ENCODE measurements around the gene PLVAP.

Gene PLVAP, protein sequence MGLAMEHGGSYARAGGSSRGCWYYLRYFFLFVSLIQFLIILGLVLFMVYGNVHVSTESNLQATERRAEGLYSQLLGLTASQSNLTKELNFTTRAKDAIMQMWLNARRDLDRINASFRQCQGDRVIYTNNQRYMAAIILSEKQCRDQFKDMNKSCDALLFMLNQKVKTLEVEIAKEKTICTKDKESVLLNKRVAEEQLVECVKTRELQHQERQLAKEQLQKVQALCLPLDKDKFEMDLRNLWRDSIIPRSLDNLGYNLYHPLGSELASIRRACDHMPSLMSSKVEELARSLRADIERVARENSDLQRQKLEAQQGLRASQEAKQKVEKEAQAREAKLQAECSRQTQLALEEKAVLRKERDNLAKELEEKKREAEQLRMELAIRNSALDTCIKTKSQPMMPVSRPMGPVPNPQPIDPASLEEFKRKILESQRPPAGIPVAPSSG

DNA sequence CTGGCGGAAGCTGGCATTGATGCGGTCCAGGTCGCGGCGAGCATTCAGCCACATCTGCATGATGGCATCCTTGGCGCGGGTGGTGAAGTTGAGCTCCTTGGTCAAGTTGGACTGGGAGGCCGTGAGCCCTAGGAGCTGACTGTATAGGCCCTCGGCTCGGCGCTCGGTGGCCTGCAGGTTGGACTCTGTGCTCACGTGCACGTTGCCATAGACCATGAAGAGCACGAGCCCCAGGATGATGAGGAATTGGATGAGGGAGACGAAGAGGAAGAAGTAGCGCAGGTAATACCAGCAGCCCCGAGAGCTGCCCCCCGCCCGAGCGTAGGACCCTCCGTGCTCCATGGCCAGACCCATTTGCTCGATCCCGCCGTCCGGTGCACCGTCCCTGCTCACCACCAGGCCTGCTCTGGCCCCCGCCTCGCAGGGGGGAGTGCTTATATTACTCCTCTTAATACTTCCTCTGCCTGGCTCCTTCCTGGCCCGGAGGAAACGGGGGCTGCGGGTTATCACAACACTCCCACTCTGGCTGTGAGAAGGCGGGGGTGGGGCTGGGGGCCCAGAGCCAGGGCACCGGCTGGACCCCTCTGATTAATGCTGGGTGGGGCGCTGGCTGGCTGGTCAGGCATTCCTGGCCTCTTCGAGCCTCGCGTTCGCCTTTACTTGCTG, at the start of gene PLVAP:
TSS of gene PLVAP (minus strand) at position 408 of the 666 bp plus-strand sequence. CDS start at position 354, 54 bp downstream.
- DNase-seq (ENCODE audit: low spot score), result no peak

DNA sequence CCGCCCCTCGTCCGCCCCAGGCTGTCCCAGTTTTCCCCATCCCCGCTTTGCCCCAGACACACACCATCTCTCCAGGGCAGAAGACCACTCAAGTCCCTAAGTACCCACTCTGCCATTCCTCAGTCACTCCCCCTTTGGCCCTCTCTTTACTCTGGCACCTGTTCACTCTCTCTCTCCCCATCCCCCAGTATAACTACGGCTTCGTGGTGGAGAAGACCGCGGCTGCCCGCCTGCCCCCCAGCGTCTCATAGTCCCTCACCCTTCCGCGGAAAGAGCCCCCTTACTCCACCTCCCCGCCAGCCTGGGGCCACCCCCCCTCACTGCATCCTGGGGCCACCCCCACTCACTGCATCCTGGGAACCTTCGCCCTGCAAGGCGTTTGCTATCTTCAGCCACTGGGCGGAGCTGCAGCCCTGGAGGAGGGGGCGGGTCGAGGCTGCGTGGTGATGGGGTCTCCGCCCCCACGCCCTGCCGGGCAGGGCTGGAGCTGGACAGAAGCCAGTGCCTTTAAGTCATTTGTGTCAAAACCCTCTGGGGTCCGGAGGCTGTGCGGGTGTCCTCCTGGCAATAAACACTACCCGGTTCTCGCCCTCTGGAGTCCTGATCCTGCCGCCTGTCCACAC, 47.7 kb upstream of the PLVAP start:
- DNase-seq (ENCODE audit: low spot score), result no peak

DNA sequence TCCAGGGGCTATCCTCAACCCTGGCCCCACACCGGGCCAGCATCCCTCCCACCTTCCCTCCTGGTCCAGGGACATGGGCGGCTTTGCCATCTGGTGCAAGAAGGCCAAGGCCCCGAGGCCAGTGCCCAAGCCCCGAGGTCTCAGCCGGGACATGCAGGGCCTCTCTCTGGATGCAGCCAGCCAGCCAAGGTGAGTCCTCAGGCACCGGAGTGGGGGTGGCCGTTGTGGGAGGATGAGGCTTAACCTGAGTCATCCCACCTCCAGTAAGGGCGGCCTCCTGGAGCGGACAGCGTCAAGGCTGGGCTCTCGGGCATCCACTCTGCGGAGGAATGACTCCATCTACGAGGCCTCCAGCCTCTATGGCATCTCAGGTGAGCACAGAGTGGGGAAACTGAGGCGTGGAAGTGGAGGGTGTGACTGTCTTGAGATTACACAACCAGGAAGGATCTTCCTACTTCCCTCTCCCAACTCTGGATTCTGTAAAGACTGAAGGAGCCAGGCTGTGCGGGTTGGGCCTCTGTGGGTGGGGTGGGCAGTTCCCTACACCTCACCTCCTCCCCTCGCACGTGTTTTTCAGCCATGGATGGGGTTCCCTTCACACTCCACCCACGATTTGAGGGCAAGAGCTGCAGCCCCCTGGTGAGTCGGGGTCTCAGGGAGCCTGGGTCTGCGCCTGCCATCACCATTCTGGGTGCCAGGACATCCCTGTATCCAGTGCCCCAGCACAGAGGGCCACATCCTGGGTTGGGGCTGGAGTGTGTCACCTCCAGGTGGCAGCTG, 46.5 kb upstream of the PLVAP start:
- DNase-seq (ENCODE audit: low spot score), result no peak

DNA sequence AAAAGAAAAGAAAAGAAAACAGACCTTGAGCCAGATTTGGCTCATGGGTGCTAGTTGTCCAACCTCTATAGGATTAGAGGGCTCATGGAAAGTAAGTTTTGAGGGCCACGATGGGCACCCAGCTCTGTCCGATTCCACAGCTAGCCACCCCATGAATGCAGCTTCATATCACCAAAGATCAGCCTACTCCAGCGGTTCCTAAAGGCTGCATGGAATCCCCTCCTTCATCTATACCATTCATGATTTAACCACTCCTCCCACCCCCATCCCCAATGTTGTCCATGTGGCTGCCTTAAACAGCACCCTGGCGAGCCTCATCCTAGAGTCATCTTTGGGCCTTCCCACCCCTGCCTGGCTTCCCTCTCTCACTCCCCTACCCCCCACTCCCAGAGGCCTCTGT, 44.8 kb upstream of the PLVAP start:
- no peak for DNase-seq (ENCODE audit: low spot score)

DNA sequence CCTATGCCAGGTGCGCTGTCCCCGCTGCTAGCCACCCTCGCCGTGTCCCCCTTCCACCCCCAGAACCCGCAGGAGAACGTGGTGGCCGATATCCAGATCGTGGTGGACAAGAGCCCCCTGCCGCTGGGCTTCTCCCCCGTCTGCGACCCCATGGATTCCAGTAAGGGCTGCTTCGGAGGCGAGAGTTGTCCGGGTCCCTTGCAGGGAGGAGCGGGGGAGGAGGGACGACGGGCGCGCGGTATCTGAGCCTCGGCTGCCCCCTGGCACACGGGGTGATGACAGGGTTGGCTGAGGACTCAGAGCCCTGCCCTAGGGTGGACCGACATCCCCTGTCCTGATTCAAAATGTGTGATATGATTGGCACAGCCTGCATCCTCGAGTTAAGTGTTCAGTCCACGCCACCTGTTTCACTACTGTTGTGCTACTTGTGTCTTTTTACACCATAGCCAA, 43.4 kb upstream of the PLVAP start:
- peak; percentile 19 for DNase-seq (ENCODE audit: low spot score)

DNA sequence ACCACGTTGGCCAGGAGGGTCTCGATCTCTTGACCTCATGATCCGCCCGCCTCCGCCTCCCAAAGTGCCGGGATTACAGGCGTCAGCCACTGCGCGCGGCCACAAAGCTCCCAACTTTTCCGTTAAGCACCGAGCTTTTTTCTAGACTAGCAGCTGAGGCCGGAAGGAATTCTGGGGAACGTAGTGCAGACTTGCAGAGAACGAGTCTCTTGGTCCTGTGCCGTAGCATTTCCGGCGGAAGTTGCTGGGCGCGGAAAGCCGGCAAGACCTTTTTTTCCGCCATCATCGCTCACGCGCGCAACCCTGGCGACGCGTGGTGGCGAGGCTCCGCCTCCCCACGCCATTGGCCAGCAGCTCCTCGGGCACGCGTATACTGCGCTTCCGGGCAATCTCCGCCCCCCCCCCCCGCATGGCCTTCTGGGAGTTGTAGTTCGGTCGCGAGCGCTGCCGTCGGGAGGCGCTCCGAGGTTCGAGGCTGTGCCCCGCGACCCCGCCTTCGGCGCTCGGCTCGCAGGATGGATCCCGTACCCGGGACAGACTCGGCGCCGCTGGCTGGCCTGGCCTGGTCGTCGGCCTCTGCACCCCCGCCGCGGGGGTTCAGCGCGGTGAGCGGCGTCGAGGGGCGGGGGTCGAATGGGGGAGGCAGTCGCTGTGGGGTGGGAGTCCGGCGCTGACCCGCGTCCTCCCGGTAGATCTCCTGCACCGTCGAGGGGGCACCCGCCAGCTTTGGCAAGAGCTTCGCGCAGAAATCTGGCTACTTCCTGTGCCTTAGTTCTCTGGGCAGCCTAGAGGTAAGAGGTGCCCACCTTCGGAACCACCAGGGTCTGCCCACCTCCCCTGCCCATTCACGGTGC, 42.7 kb upstream of the PLVAP start, which contains the start of gene MVB12A:
TSS of gene MVB12A (plus strand) at position 427 of the 854 bp plus-strand sequence. CDS start at position 516, 89 bp downstream.
- DNase-seq (ENCODE audit: low spot score), result peak; percentile 97

DNA sequence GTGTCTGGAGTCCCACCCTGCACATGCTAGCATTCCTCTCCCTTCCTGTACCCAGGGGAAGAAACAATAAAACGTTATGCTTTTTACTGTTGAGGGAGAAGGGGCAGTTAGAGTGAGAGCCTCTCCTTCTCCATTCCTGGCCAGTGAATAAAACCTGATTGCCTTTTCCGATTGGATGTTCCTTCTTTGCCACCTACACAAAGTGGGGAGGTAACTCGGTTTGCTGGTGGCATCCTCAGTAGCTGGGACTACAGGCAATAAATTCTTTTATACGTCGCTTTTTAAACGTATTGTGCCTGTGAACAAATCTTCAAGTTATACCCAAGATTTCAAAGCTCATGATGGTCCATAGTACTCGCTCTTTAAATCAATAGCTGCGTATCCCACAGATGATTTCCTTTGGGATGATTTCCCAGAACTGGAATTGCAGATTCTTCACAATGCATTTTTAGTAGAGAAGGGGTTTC, 42.0 kb upstream of the PLVAP start:
- DNase-seq (ENCODE audit: low spot score), result no peak

DNA sequence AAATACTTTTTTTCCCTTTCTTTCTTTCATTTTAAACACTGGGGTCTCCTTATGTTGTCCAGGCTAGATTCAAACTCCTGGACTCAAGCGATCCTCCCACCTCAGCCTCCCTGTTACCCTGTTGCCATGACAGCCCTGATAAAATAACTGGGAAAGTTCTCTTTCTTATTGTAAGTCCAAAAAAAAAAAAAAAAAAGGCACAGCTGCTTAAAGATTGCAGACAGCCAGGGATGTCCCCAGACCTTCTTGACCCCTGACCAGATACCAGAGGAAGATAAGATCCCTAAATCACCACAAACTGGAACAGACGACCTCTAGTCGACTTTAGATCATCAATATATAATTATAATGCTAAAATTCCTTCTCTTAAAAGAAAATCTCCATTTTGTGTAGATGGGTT, 41.6 kb upstream of the PLVAP start:
- DNase-seq (ENCODE audit: low spot score), result no peak

DNA sequence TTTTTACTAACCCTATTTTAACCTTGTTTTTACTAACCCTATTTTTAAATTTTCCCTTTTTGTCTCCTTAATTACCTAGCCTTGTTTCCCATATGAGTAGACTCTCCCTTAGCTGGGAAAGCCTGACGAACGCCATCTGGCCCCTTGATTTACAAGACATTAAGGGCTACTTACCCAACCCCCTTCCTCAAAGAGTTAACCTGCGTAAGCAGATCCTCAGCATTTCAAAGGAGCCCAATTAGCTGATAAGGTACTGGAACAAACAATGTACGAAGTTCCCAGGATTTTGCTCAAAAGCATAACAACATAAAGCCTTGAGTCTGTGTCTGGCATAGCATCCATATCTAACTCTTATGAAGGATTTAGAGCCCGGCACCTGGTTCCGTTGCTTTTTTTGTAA, 38.0 kb upstream of the PLVAP start:
- DNase-seq (ENCODE audit: low spot score), result no peak

DNA sequence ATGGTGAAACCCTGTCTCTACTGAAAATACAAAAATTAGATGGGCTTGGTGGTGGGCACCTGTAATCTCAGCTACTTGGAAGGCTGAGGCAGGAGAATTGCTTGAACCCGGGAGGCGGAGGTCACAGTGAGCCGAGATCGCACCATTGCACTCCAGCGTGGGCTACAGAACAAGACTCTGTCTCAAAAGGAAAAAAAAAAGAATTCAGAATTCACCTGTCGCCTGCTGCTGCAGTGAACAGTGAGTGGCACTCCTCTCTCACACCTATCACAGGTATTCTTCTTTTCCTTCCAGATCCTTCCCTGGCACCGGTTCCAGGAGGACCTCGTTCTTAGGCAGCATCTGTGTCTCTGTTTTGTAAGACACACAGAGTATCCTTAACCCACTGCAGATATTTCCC, 37.0 kb upstream of the PLVAP start:
- no peak for DNase-seq (ENCODE audit: low spot score)

DNA sequence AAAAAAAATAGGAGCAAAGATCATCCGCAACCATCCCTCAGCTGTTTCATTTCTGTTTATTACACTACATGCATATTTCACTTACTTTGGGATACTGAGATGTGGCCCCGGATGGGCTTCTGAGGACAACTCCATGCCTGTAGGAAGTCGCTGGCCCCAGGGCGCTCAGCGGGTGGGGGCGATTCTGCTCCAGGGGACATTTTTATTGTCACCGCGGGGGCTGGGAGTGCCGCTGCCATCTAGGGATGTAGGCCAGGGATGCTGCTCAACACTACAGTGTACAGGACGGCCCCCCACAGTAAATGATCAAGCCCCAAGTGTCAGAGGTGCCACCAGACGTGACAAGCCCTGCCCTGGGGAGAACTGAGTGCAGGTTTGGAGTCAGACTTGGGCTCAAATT, 34.7 kb upstream of the PLVAP start:
- DNase-seq (ENCODE audit: low spot score), result no peak

DNA sequence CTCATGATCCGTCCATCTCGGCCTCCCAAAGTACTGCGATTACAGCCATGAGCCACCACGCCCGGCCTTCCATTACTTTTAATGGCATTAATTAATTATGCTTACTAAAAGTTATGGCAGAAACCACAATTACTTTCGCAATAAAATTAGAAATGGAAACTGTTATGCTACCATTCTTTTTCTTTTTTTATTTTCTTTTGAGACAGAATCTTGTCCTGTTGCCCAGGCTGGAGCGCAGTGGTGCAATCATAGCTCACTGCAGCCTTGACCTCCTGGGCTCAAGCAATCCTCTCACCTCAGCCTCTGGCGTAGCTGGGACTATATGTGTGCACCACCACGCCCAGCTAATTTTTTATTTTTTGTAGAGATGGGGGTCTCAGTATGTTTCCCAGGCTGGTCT, 32.8 kb upstream of the PLVAP start:
- DNase-seq (ENCODE audit: low spot score), result no peak

DNA sequence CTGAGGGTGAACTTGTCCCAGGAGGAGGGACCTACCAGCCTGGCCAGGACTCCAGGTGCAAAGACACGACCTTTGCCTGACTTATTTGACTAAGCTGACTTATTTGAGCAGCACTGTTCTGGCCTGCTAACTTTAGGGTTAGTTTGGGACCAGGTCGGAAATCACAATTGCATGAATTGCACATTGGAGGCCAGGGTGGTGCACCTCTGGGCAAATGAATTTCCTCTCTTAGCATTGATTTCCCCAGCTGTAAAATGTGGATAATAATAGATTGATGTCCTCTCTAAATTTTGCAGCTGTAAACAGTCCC, 29.7 kb upstream of the PLVAP start:
- DNase-seq (ENCODE audit: low spot score), result no peak

DNA sequence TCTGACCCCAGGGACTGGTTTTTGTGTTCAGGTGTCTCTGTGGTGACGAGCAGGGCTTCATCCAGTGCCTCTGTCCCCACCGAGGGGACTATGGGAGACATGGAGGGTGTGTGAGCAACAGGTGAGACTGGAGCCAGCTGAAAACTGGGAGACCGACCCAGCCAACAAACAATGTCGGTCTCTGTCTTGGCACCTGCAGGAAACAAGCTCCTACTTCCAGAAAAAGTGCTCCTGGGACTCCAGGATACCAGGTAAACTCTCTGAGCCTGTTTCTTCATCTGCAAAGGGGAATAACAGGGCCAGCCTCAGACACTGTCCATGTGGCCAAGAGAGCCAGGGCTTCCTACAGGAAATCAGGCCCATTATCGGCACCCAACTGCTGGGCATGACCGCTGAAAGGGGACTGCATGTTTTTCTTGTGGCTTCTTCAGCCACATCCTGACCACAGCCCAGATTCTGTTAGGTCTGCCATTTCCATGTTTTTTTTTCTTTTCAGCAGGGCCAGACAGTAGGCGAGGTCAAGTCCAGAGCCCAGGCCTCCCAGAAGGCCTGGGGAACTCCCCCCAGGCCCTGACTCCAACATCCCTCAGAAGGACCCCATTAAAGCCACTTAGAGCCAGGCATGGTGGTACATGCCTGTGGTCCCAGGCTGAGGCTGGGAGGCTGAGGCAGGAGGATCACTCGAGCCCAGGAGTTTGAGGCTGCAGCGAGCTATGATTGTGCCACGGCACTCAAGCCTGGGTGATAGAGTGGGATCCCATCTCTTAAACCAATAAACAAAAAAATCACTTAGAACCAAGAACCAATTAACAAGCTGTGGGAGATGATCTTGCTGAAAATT, 29.1 kb upstream of the PLVAP start:
- DNase-seq (ENCODE audit: low spot score), result no peak

DNA sequence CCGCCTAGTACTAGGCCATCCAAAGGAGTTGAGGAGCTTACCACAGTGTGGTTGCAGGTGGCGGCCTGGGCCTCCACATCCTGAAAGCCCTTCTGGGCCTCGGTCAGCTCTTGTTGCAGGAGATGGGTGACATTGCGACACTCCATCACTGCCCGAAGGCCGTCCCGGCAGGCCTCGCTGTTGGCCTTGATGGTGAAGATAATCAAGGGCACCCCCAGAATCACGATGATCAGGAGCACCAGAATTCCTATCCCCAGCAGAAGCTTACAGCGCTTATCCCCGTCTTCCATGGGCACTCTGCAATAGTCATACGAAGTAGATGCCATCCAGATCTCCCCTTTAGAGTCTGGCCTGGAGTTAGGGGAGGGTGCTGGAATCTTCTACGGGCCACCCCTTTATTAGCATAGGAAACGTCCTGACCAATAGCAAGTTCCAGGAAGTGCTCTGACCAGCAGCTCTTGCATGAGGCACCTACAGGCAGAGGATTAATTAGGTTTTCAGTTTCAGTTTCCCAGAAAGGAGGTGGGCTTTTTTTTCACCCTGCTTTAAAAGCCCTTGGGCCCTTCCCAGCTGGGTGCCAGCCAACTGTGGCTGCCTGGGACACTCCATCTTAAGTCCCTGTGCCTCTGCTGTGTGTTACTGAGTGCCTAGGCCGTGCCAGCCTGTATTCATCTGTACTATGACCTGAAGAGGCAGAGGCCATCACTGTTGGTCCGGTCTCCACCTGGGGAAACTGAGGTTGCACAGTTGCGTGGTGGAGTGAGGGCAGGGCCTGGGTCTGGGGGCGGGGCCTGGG, 28.3 kb upstream of the PLVAP start, which contains the start of gene BST2:
TSS of gene BST2 (minus strand) at position 381 of the 796 bp plus-strand sequence. CDS start at position 326, 55 bp downstream.
- DNase-seq (ENCODE audit: low spot score), result peak; percentile 71

DNA sequence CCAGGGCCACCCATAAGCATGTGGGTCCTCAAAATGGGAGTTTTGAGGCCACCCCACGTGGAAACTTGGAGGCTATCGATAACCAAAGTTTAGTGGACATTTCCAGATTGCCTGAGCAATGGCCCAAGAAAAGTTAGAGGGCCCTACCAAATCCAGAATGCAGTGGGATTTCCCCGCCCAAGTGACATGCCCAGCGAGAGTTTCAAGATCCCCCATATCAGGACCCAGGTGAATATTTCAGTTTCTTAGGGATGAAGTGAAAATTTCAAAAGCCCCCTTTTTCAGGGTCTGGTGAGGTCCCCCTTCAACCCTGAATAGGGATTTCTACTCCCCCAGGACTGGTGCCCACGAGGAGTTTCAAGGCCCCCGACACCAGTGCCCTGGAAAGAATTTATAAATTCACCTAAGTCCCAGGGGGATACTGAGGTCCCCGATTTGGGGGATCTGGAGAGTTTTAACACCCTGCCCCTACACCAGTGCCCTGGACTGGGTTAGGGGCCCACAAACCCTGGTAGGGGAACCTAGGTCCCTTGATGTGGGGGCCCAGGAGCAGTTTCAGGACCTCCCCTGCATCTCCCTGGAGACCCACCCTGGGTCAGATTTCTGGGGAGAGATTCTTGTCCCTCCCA, 27.6 kb upstream of the PLVAP start:
- no peak for DNase-seq (ENCODE audit: low spot score)

DNA sequence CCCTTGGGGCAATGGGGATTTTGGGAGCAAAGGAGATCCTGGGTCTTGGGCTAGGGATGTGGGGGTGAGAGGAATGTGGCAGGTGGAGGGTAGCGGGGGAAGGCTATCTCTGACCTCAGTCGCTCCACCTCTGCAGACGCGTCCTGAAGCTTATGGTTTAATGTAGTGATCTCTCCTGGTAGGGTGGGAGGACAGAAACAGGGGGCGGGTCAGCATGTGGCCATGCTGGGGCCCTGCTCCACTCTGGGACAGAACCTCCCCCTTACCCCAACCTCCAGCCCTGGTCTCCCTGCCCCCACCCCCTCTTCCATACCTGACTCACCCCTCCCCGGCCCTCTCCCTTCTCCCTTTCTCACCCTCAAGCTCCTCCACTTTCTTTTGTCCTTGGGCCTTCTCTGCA, 26.9 kb upstream of the PLVAP start:
- DNase-seq (ENCODE audit: low spot score), result no peak

DNA sequence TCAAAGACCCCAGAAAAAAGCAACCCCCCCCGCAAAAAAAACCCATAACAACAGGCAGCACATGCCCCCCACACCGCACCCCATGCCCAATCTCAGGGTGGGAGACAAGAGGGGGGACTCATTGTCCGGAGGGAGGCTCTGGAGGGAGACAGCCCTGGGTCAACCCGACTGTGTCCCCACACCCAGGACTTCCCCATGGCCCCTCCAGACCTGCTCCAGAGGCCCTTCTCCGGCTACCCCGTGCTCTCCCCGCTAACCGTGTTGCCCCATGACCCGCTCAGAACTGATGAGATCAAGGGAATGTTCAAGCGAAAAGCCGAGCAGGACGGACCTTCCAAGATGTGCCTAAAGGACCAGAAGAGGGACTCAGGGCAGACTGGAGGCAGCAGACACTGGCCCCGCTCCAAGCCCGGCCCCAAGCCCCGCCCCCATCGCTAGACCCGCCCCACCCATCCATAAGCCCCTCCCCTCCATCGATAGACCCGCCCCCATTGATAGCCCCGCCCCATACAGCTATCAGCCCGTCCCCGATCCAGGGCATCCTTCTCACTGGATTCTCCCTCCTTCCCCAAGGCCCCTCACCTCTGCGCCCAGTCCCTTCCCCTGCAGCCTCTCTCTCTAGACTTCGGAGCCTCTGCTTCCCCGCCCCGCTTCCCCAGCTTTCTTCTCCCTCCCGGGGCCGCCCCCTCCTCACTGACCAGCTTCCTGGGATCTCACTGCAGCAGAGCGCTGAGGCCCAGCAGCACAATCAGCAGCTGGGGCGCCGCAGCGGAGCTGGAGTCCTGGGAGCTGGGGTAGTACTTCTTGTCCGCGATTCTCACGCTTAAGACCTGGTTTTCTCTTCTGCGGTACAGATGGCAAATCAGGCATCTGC, 26.1 kb upstream of the PLVAP start:
- no peak for DNase-seq (ENCODE audit: low spot score)

All from CD4-positive, alpha-beta T cell treated with Interleukin-15 for 4 hours (primary cell).